Body of pancreas (tissue), 4 donors: ENCODE data around the gene BRSK1.

Source experiments
- CTCF ChIP-seq, 7 experiments: fragments of 450-650 bp in 4 of 7; fragments of 200-600 bp in 3 of 7; sonication (generic) in 3 of 7; IDR thresholded peaks; one replicate each; pipeline ENCODE4 v1.5.1; 2016 to 2019; ENCODE audit warnings: antibody characterized with exemption in 7 of 7
- POLR2A ChIP-seq, 3 donors: fragments of 450-650 bp; IDR thresholded peaks; one replicate each; pipeline ENCODE4 v1.6.1; 2016; ENCODE audit warnings: antibody characterized with exemption in 3 of 3, mild to moderate bottlenecking in 2 of 3

GRCh38 chr19:55341595-55342531, 58.1 kb downstream of the BRSK1 start:
- TF ChIP-seq POLR2A (IDR thresholded peaks at IDR 0.05), result no peak
- no peak for TF ChIP-seq CTCF (IDR thresholded peaks at IDR 0.05)
